Lower lobe of right lung (tissue), 2 donors: ENCODE data around the gene IL5RA. TPM values are rescaled to one million over a fixed set of nuclear protein-coding genes. Genes with fewer than 3 reads are reported as not detected.
A peak's percentile ranks its signal among the peaks of the same experiment; 100 is the strongest.

Experiments used
- ATAC-seq, 2 donors: fragments of 200-7000 bp; cut with Tn5 transposase; one replicate each; pipeline ENCODE4 v1.9.1; 2020 to 2022; ENCODE audit warnings: mild to moderate bottlenecking in 2 of 2, moderate library complexity in 2 of 2
- DNase-seq: peaks from one replicate; pipeline ENCODE4 v3.0.0-alpha.2; 2020
- H3K27ac ChIP-seq: fragments of 200-600 bp; one replicate; pipeline ENCODE4 v1.8.0; 2022
- H3K27me3 ChIP-seq: fragments of 200-600 bp; one replicate; pipeline ENCODE4 v1.8.0; 2022; ENCODE audit warnings: low read depth
- H3K36me3 ChIP-seq: fragments of 200-600 bp; one replicate; pipeline ENCODE4 v1.8.0; 2022; ENCODE audit warnings: mild to moderate bottlenecking
- H3K4me1 ChIP-seq: fragments of 200-600 bp; one replicate; pipeline ENCODE4 v1.8.0; 2022
- H3K4me3 ChIP-seq: fragments of 200-600 bp; one replicate; pipeline ENCODE4 v1.8.0; 2022; ENCODE audit warnings: mild to moderate bottlenecking
- H3K9me3 ChIP-seq: fragments of 200-600 bp; one replicate; pipeline ENCODE4 v1.8.0; 2022
- intact Hi-C: fragments of 100-400 bp; cut with DNase I; formaldehyde crosslinking; loops from one replicate; pipeline ENCODE4 v1.11.0; 2022
- total RNA-seq: library from RNA; stranded (reverse); fragmentation: NEBNext Ultra II Directional; extraction: Animal tissue kit (Norgen Biotek cat#: 25700); gene quantifications from one replicate; pipeline ENCODE4 v1.2.1, GENCODE V29; 2021
- TF ChIP-seq, protein P1 (sequence below): fragments of 200-600 bp; IDR thresholded peaks from one replicate; pipeline ENCODE4 v1.8.0; 2022; ENCODE audit warnings: antibody characterized with exemption, mild to moderate bottlenecking
- donor health status: DM: no; HTN: yes; CAD: no; lungs with severe emphysema.

The IL5RA gene
- total RNA-seq, 1 donor from 2014 or later = 5.6 TPM

- H3K4me1 ChIP-seq = no peaks in the 10 kb centered on the region
- no peaks in the 10 kb centered on the region for H3K9me3 ChIP-seq
- no peak overlapping the region for H3K27ac ChIP-seq
- DNase-seq (no peak), ATAC-seq (no peak)
- H3K27me3 ChIP-seq = no peaks in the 10 kb centered on the region
- no peak overlapping the region for H3K4me3 ChIP-seq
- no peaks in the 10 kb centered on the region for H3K36me3 ChIP-seq
- TF ChIP-seq, protein P1, sequence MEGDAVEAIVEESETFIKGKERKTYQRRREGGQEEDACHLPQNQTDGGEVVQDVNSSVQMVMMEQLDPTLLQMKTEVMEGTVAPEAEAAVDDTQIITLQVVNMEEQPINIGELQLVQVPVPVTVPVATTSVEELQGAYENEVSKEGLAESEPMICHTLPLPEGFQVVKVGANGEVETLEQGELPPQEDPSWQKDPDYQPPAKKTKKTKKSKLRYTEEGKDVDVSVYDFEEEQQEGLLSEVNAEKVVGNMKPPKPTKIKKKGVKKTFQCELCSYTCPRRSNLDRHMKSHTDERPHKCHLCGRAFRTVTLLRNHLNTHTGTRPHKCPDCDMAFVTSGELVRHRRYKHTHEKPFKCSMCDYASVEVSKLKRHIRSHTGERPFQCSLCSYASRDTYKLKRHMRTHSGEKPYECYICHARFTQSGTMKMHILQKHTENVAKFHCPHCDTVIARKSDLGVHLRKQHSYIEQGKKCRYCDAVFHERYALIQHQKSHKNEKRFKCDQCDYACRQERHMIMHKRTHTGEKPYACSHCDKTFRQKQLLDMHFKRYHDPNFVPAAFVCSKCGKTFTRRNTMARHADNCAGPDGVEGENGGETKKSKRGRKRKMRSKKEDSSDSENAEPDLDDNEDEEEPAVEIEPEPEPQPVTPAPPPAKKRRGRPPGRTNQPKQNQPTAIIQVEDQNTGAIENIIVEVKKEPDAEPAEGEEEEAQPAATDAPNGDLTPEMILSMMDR = no peak
- intact Hi-C loops = no loop called here
Observed at GRCh38 chr3:3117651-3118050, 7.5 kb upstream of the IL5RA start.

DNA sequence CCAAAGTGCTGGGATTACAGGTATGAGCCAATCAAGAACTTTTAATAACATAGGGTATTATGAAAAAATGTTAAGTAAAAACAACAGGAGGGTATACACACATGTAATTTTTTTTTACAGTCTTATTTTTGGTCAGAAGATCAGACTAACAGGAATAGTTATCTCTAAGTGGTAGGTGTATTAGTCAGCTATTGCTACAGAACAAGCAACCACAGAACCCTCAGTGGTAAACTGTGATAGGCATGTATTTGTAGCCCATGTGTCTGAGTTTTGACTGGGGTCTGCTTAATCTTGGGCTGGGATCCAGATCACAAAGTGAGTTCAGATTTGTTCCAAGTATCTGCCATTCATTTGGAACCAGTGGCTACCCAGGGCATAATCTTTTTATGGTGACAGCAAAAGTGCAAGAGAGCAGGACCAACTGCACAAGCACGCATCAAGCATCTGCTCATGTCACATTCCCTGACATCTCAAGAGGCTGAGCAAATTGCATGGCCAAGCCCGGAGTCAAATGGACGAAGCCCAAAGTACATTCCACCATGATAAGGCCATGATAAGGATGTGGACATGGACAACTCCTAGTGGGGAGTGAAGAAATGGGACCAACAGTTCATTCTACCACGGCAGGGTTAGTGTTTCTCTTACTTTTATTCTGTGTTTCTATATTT lies 3.0 kb upstream of the IL5RA start:
- no peak for DNase-seq
- TF ChIP-seq, protein P1 = no peak
- Histone ChIP-seq H3K36me3 (no peaks in the 10 kb centered on the region), H3K4me1 (no peaks in the 10 kb centered on the region), H3K9me3 (no peaks in the 10 kb centered on the region), H3K4me3 (no peak overlapping the region), H3K27me3 (no peaks in the 10 kb centered on the region), H3K27ac (no peak overlapping the region)
- intact Hi-C loops = no loop called here
- peak; percentile 65 to 83 for ATAC-seq

DNA sequence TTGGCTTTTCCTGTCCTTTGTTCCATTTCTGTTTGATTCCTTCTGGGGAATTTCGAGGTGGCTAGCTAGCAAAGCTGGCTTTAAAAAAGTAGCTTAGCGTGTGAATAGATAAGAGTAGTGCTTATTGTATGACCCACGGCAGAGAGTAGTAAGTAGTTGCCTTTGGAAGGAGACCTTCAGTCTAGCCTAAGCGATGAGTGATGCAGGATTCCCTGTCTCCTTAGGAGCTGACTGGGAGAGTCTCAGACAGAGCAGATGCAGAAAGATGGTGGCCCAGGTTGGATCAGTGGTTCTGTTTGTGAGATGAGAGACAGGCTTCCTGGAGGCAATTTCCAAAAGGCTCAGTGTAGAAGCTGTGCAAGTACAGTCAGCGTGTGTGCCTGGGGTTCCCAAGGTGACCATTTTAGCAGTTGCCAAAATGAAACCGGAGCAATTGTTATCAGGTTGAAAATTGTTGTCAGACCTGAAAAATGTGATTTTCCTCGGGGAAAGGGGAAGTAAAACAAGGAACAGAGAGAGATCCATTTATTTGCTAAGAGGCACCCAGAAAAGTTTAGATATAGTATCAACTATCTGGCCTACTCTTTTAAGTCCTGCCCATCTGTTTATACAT lies 681 bp upstream of the IL5RA start:
- peak overlapping the region; percentile 37 for H3K27ac ChIP-seq
- ATAC-seq (peak in 1 of 2 donors; percentile 7), DNase-seq (no peak)
- no peak overlapping the region for H3K4me3 ChIP-seq
- no peaks in the 10 kb centered on the region for H3K4me1 ChIP-seq
- no peaks in the 10 kb centered on the region for H3K27me3 ChIP-seq
- H3K36me3 ChIP-seq = no peaks in the 10 kb centered on the region
- H3K9me3 ChIP-seq = no peaks in the 10 kb centered on the region
- intact Hi-C loops = no loop called here
- TF ChIP-seq, protein P1 = no peak

GRCh38 chr3:3109407-3110298 lies 521 bp downstream of the IL5RA start:
- peak overlapping the region; percentile 37 for H3K27ac ChIP-seq
- peak; percentile 15 to 27 for ATAC-seq

GRCh38 chr3:3107858-3108257 lies 2.3 kb downstream of the IL5RA start:
- ATAC-seq = no peak
- no peak for DNase-seq
- Histone ChIP-seq H3K27ac (no peak overlapping the region), H3K27me3 (no peaks in the 10 kb centered on the region), H3K36me3 (no peaks in the 10 kb centered on the region), H3K4me3 (no peak overlapping the region), H3K4me1 (no peaks in the 10 kb centered on the region), H3K9me3 (no peaks in the 10 kb centered on the region)
- intact Hi-C loops = no loop called here
- TF ChIP-seq, protein P1 = no peak

More at GRCh38 chr3:3109407-3110298, 521 bp downstream of the IL5RA start:
- no peaks in the 10 kb centered on the region for H3K27me3 ChIP-seq
- H3K4me1 ChIP-seq = no peaks in the 10 kb centered on the region
- intact Hi-C loops = no loop called here
- H3K36me3 ChIP-seq = no peaks in the 10 kb centered on the region
- DNase-seq = no peak
- no peaks in the 10 kb centered on the region for H3K9me3 ChIP-seq
- TF ChIP-seq, protein P1 = no peak
- H3K4me3 ChIP-seq = peak overlapping the region; percentile 15
